ENCODE data around the gene DYNLRB2.

Gene DYNLRB2

DNA sequence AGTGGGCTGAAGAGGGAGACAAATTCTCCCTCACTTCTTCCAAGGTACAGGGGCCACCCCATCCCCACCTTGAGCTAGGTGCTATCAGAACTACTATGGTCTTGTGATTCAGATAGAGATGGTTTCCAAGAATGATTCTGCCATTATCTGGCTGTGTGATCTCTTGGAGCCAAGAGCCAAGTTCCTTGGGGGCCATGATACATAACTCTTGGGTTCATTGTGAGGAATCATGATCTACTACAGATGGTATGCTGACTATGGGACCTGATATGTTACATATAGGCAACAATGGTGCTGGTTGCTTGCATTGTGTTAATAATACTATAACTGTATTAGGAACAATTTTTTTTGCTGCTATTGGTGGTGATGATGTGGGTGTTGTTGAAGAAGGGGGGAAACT is 45.7 kb downstream of the DYNLRB2 start:
- peaks cover 26% of the 10 kb centered on the region for H3K4me1 ChIP-seq (ENCODE audit: low read length)
- H3K9me3 ChIP-seq (ENCODE audit: insufficient read depth, low read length): no peaks in the 10 kb centered on the region
- H3K79me2 ChIP-seq (ENCODE audit: low read length): no peaks in the 10 kb centered on the region
- H3K36me3 ChIP-seq (replicated peaks; ENCODE audit: low read depth, low read length): no peaks in the 10 kb centered on the region
- H3K27me3 ChIP-seq (ENCODE audit: low read depth, low read length): 0 out of 2 replicates have a peak, but pooled peaks cover 2% of the 10 kb centered on the region
- H2AFZ ChIP-seq (ENCODE audit: low read depth, low read length): no peak overlapping the region
- H3K4me3 ChIP-seq (ENCODE audit: low read length): no peak overlapping the region
- TF ChIP-seq, protein P1, sequence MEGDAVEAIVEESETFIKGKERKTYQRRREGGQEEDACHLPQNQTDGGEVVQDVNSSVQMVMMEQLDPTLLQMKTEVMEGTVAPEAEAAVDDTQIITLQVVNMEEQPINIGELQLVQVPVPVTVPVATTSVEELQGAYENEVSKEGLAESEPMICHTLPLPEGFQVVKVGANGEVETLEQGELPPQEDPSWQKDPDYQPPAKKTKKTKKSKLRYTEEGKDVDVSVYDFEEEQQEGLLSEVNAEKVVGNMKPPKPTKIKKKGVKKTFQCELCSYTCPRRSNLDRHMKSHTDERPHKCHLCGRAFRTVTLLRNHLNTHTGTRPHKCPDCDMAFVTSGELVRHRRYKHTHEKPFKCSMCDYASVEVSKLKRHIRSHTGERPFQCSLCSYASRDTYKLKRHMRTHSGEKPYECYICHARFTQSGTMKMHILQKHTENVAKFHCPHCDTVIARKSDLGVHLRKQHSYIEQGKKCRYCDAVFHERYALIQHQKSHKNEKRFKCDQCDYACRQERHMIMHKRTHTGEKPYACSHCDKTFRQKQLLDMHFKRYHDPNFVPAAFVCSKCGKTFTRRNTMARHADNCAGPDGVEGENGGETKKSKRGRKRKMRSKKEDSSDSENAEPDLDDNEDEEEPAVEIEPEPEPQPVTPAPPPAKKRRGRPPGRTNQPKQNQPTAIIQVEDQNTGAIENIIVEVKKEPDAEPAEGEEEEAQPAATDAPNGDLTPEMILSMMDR (IDR thresholded peaks at IDR 0.05; ENCODE audit: low read depth, low read length): no peak
- no peak for TF ChIP-seq EZH2phosphoT487 (IDR thresholded peaks at IDR 0.05; ENCODE audit: low read depth)
- no peak overlapping the region for H3K27ac ChIP-seq (ENCODE audit: low read length)
- H3K9ac ChIP-seq (ENCODE audit: low read length): no peak overlapping the region
- no peak overlapping the region for H3K4me2 ChIP-seq (ENCODE audit: low read length)
- H4K20me1 ChIP-seq (ENCODE audit: insufficient read depth, low read length): no peaks in the 10 kb centered on the region

DNA sequence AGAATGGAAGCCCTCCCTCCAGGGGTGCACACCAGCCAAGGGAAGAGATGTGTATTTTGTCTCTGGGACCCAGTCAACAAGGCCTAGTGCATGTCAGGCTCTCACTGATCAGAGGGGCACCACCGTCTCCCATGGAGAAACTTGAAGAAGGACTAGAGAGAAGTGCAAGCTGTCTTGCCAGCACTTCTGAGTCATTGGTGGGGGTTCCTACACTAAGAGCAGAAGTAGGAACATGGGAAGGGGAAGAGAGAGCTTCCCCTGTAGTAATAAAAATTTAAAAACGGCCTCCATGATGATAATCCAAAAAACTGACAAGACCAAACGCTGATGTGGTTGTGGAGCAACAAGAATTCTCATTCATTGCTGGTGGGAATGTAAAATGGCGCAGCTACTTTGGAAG is 46.3 kb downstream of the DYNLRB2 start:
- no peak for TF ChIP-seq EZH2phosphoT487 (IDR thresholded peaks at IDR 0.05; ENCODE audit: low read depth)
- TF ChIP-seq, protein P1 (IDR thresholded peaks at IDR 0.05; ENCODE audit: low read depth, low read length): no peak
- Histone ChIP-seq H3K4me1 (ENCODE audit: low read length) (peaks cover 28% of the 10 kb centered on the region), H3K4me2 (ENCODE audit: low read length) (no peak overlapping the region), H3K27me3 (ENCODE audit: low read depth, low read length) (no peaks in the 10 kb centered on the region), H3K27ac (ENCODE audit: low read length) (no peak overlapping the region), H3K9me3 (ENCODE audit: insufficient read depth, low read length) (no peaks in the 10 kb centered on the region), H3K79me2 (ENCODE audit: low read length) (no peaks in the 10 kb centered on the region), H3K4me3 (ENCODE audit: low read length) (no peak overlapping the region), H3K9ac (ENCODE audit: low read length) (no peak overlapping the region), H3K36me3 (replicated peaks; ENCODE audit: low read depth, low read length) (no peaks in the 10 kb centered on the region), H2AFZ (ENCODE audit: low read depth, low read length) (no peak overlapping the region), H4K20me1 (ENCODE audit: insufficient read depth, low read length) (no peaks in the 10 kb centered on the region)

DNA sequence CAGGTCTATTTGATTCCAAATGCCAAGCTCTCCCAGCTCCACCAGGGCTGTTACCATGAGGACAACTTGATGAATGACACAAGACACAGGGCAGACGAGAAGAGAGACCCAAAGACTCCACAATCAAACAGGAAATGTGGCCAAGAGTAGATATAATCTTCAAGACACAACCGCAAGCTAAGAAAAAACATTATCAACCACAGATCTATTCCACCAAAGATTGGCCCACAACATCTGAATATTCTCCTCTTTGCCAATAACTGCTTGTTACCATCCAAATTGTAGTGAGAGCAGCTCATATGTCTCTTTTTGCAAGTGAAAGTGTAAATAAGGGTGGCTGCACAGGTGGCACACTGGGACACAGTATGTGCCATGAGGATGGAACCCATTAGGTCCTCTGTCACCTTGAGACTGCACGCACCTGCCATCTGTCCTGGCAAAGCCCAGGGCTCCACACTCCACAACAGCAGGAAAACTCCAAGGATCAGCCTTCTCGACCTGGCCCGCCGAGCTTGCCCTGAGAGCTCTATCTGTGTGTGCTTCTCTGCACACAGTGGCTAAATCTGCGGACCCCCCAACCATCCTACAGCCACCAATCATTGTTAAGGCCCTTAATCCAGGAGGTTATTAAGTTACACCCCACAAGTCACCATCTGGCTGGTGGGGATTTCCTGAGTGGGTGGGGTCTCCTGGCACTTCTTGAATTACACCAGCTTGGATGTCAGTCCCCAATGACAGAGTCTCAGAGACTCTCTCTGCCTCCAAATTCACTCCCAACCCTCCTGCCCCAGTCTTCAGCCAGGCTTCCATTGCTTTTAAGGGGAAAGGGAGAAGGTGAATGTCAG is 50.5 kb downstream of the DYNLRB2 start:
- TF ChIP-seq, protein P1 (IDR thresholded peaks at IDR 0.05; ENCODE audit: low read depth, low read length): no peak
- TF ChIP-seq EZH2phosphoT487 (IDR thresholded peaks at IDR 0.05; ENCODE audit: low read depth): no peak
- Histone ChIP-seq H3K27me3 (ENCODE audit: low read depth, low read length) (no peaks in the 10 kb centered on the region), H3K4me2 (ENCODE audit: low read length) (no peak overlapping the region), H3K79me2 (ENCODE audit: low read length) (no peaks in the 10 kb centered on the region), H3K9me3 (ENCODE audit: insufficient read depth, low read length) (no peaks in the 10 kb centered on the region), H4K20me1 (ENCODE audit: insufficient read depth, low read length) (no peaks in the 10 kb centered on the region), H3K9ac (ENCODE audit: low read length) (no peak overlapping the region), H3K27ac (ENCODE audit: low read length) (no peak overlapping the region), H2AFZ (ENCODE audit: low read depth, low read length) (no peak overlapping the region), H3K36me3 (replicated peaks; ENCODE audit: low read depth, low read length) (no peaks in the 10 kb centered on the region), H3K4me3 (ENCODE audit: low read length) (no peak overlapping the region), H3K4me1 (ENCODE audit: low read length) (peaks cover 13% of the 10 kb centered on the region; the same call in 1 of the 2 replicates)

DNA sequence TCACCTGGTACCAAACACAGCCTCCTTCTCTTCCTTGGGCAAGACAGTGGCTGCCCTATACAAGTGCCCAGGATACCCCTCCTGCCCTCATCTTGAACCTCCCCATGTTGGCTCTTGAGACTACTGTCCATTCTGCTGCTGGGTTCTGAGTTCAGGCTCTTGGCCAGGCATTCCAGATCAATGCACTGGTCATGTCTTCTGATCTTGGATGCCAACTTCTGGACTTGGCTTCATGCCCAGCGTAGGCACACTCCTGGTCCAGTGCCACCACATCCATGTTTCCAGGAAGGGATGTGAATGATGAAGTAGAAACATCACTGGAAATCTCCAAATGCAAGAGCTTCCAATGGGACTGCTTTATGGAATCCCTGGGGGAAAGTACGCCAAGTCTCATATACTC is 51.5 kb downstream of the DYNLRB2 start:
- no peaks in the 10 kb centered on the region for H3K27me3 ChIP-seq (ENCODE audit: low read depth, low read length)
- H3K36me3 ChIP-seq (replicated peaks; ENCODE audit: low read depth, low read length): no peaks in the 10 kb centered on the region
- H2AFZ ChIP-seq (ENCODE audit: low read depth, low read length): no peak overlapping the region
- H3K4me1 ChIP-seq (ENCODE audit: low read length): peaks cover 9% of the 10 kb centered on the region; the same call in 1 of the 2 replicates
- no peaks in the 10 kb centered on the region for H3K9me3 ChIP-seq (ENCODE audit: insufficient read depth, low read length)
- H3K27ac ChIP-seq (ENCODE audit: low read length): no peak overlapping the region
- no peak overlapping the region for H3K4me3 ChIP-seq (ENCODE audit: low read length)
- TF ChIP-seq, protein P1 (IDR thresholded peaks at IDR 0.05; ENCODE audit: low read depth, low read length): no peak
- TF ChIP-seq EZH2phosphoT487 (IDR thresholded peaks at IDR 0.05; ENCODE audit: low read depth): no peak
- no peak overlapping the region for H3K9ac ChIP-seq (ENCODE audit: low read length)
- no peaks in the 10 kb centered on the region for H4K20me1 ChIP-seq (ENCODE audit: insufficient read depth, low read length)
- no peaks in the 10 kb centered on the region for H3K79me2 ChIP-seq (ENCODE audit: low read length)
- no peak overlapping the region for H3K4me2 ChIP-seq (ENCODE audit: low read length)
